ENCODE results near the gene KRT73.

DNA sequence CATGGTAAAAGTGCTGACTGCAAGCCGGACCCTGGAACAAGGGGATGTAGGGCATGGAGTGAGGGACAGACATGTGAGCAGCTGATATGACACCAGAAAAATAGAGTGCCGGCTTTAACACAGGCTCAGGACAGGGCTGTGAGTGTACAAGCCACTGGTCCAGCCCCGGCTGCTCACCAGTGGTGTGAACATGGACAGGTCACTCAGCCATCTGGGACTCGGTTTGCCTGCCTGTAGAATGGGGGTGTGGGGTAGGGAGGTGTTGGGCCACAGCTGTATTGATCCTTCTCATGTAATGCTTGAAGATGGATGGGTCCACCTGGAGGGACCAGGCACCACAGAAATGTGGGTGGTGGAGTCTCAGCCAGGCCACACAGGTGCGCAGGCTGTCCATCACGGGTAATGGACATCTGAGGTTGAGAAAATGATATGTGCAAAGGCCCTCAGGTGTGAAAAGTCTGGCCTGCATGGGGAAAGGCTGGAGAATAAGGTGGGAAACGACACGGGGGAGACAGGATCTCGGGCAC is 34.1 kb downstream of the KRT73 start:
- TF ChIP-seq, protein P1, sequence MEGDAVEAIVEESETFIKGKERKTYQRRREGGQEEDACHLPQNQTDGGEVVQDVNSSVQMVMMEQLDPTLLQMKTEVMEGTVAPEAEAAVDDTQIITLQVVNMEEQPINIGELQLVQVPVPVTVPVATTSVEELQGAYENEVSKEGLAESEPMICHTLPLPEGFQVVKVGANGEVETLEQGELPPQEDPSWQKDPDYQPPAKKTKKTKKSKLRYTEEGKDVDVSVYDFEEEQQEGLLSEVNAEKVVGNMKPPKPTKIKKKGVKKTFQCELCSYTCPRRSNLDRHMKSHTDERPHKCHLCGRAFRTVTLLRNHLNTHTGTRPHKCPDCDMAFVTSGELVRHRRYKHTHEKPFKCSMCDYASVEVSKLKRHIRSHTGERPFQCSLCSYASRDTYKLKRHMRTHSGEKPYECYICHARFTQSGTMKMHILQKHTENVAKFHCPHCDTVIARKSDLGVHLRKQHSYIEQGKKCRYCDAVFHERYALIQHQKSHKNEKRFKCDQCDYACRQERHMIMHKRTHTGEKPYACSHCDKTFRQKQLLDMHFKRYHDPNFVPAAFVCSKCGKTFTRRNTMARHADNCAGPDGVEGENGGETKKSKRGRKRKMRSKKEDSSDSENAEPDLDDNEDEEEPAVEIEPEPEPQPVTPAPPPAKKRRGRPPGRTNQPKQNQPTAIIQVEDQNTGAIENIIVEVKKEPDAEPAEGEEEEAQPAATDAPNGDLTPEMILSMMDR (IDR thresholded peaks at IDR 0.05): no peak
- TF ChIP-seq POLR2A (IDR thresholded peaks at IDR 0.05) (no peak), POLR2AphosphoS5 (IDR thresholded peaks at IDR 0.05) (no peak)

All from transverse colon (tissue), 4 donors.